Dendritic cell treated with granulocyte-macrophage colony-stimulating factor and Interleukin-4, amounts not matched to agents 40 ng/mL and 50 ng/mL, for 4 days (primary cell): ENCODE results near the gene EXOC6.

ENCODE experiments used
- H3K27ac Mint-ChIP-seq: one replicate; pipeline ENCODE4 v1.8.0; 2022; ENCODE audit warnings: mild to moderate bottlenecking, mixed read lengths
- H3K27me3 Mint-ChIP-seq: one replicate; pipeline ENCODE4 v1.8.0; 2022; ENCODE audit warnings: mild to moderate bottlenecking, mixed read lengths
- H3K36me3 Mint-ChIP-seq: one replicate; pipeline ENCODE4 v1.8.0; 2022; ENCODE audit warnings: low read depth, mixed read lengths
- H3K4me1 Mint-ChIP-seq: one replicate; pipeline ENCODE4 v1.8.0; 2022; ENCODE audit warnings: low read depth, mixed read lengths
- H3K4me3 Mint-ChIP-seq: one replicate; pipeline ENCODE4 v1.8.0; 2022; ENCODE audit warnings: mild to moderate bottlenecking, moderate library complexity, mixed read lengths
- H3K9me3 Mint-ChIP-seq: one replicate; pipeline ENCODE4 v1.8.0; 2022; ENCODE audit warnings: mixed read lengths
- intact Hi-C: fragments of 100-400 bp; cut with micrococcal nuclease; formaldehyde crosslinking; loops from one replicate; pipeline ENCODE4 v1.15.0; 2022

EXOC6 gene

GRCh38 chr10:93077860-93078337, 229.6 kb downstream of the EXOC6 start:
- peaks cover 87% of the 10 kb centered on the region for H3K27me3 Mint-ChIP-seq
- no peaks in the 10 kb centered on the region for H3K36me3 Mint-ChIP-seq
- H3K27ac Mint-ChIP-seq = no peak overlapping the region
- H3K9me3 Mint-ChIP-seq = no peaks in the 10 kb centered on the region
- no peak overlapping the region for H3K4me3 Mint-ChIP-seq
- intact Hi-C loops = no loop called here
- H3K4me1 Mint-ChIP-seq = peaks cover 28% of the 10 kb centered on the region

DNA sequence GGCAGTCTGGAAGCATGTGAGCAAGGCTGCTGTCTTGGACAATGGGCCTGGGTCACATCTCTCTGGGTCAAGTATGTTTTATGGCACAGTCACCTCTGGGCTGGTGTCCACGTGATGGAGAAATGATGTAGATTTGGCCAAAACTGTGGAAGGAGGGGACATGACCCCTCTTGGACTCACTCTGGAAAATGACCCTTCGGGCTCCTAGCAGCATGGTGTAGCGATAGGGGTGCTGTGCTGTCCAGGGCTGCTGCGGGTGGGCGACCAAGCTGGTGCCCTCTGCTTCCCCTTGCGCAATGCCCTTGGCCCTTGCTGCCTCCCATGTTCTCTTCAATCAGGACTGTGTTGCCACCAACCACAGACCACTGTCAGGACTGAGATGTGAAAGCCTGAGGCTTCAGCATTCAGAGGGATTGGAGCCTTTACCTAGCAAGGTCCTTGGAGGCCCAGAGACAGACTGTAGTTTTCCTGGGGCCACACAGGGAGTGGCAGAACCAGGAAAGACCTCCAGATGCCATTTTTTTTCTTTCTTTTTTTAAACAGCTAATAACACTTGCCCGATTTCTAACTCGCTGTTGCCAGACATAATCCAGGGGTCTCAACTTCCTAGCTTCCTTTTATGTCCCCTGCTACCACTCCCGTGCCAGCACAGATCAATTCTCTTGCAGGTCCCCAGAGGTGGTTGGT, 231.5 kb downstream of the EXOC6 start:
- H3K27me3 Mint-ChIP-seq = peaks cover 72% of the 10 kb centered on the region
- H3K36me3 Mint-ChIP-seq = no peaks in the 10 kb centered on the region
- no peak overlapping the region for H3K27ac Mint-ChIP-seq
- no peak overlapping the region for H3K4me3 Mint-ChIP-seq
- intact Hi-C loops = loop anchor here (1.0 to 10.0 kb wide), 4 partner anchors 143 to 435 kb away; no protein-coding TSS in a partner anchor
- no peaks in the 10 kb centered on the region for H3K9me3 Mint-ChIP-seq
- peaks cover 10% of the 10 kb centered on the region for H3K4me1 Mint-ChIP-seq

DNA sequence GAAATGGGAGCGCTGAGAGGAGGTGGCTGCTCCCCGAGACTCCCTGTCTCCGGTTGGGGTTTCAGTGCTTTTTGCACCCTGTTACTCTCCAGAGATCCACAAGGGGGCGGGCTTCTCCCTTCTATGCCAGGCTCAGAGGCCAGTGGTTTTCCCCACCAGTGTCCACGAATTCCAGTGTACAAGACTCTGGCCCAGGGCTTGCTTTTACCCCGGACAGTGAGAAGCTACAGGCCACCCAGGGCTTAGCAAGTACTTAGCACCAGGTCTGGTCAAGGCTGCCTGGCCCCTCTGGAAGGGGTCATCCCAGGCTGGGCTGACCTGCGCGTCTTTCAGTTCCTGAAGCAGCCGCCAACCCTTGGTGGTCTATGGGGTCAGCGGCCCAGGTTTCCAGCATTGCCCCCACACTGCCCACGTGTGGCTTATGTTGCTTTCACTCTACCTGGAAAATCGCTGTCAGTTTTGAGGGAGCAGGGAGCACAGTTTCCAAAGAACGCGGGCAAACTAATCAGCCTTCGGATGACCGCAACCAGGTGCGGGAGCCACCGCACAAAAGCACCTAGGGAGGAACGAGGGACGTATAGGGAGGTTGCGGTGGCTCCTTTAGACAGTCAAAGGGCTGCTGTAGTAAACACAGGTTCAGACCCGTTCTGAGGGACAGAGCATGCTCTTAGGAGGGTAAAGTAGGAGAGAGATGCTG, 232.2 kb downstream of the EXOC6 start:
- Mint-ChIP-seq H3K27me3 (peaks cover 66% of the 10 kb centered on the region), H3K4me1 (peaks cover 5% of the 10 kb centered on the region), H3K4me3 (no peak overlapping the region), H3K27ac (no peak overlapping the region), H3K36me3 (no peaks in the 10 kb centered on the region), H3K9me3 (no peaks in the 10 kb centered on the region)
- intact Hi-C loops = loop anchor here (1.0 to 10.0 kb wide), 4 partner anchors 142 to 434 kb away; no protein-coding TSS in a partner anchor

DNA sequence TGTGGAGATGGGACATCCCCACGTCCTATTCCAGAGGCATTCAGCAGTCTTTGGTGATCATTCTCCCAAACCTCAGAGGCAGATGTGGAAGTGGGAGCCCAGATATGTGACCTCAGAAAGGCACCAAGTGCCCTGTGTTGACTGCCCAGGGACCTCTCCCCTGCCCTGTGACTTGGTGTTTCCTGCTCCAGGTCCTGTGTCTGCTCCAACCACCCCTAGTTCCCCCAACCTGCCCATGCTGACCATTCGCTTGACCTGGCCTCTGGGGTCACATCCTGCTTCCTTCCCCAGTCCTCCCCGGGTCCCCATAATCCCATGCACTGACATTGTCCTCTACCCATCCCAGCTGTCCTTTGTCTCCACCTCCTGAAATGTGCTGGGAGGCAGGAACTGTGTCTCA, 233.0 kb downstream of the EXOC6 start:
- Mint-ChIP-seq H3K9me3 (no peaks in the 10 kb centered on the region), H3K4me1 (peaks cover 5% of the 10 kb centered on the region), H3K27me3 (peaks cover 63% of the 10 kb centered on the region), H3K27ac (no peak overlapping the region), H3K36me3 (no peaks in the 10 kb centered on the region), H3K4me3 (no peak overlapping the region)
- intact Hi-C loops = loop anchor here (2.0 to 10.0 kb wide), 2 partner anchors 141 to 433 kb away; no protein-coding TSS in a partner anchor

DNA sequence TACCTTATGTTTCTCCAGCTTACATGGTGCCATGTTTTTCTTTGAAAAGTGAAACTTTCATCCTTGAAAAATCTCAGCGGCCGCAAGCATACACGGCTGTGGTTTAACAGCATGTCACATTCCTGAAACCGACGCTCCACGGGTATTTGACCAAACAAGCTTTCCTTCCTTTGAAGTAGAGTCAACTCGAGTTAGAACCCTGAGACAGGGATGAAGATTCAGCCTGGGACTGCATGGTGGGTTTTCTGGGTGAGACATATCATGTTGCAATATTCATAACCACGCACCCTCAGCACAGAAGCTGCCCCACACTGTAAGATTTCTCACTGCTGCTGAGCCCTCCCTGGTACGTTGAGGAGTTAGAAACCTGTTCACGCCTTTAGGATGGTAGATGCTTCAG, 233.5 kb downstream of the EXOC6 start:
- H3K4me1 Mint-ChIP-seq = peaks cover 5% of the 10 kb centered on the region
- peaks cover 60% of the 10 kb centered on the region for H3K27me3 Mint-ChIP-seq
- H3K4me3 Mint-ChIP-seq = no peak overlapping the region
- no peaks in the 10 kb centered on the region for H3K36me3 Mint-ChIP-seq
- no peak overlapping the region for H3K27ac Mint-ChIP-seq
- no peaks in the 10 kb centered on the region for H3K9me3 Mint-ChIP-seq
- intact Hi-C loops = loop anchor here (2.0 to 10.0 kb wide), 2 partner anchors 141 to 433 kb away; no protein-coding TSS in a partner anchor

DNA sequence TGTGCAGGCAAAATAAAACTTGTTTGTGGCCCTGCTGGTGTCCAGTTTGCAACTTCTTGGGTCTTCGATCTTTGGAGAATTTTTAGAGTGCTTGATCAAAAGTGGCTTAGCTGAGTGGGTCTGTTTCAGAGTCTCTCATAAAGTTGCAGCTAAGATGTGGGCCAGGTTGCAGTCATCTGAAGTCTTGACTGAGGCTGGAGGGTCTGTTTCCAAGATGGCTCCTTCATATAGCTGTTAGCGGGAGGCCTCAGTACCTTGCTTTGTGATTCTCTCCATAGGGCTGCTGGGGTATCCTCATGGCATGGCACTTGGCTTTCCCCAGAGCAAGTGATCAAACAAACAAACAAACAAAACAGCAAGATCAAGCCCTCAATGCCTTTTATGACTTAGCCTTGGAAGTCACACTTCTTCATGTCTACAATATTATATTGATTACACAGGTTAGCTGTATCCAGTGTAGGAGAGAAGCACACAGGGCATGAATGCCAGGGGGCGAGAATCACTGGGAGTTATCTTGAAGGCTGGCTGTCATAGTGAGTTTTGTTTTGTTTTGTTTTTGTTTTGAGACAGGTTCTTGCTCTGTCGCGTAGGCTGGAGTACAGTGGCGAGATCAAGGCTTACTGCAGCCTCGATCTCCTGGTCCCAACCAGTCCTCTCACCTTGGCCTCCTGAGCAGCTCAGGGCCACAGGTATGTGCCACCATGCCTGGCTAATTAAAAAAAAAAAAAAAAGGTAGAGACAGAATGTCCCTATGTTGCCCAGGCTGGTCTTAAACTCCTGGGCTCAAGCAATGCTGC, 235.6 kb downstream of the EXOC6 start:
- Mint-ChIP-seq H3K9me3 (no peaks in the 10 kb centered on the region), H3K4me1 (peaks cover 5% of the 10 kb centered on the region), H3K27ac (no peak overlapping the region), H3K4me3 (no peak overlapping the region), H3K36me3 (no peaks in the 10 kb centered on the region), H3K27me3 (peaks cover 61% of the 10 kb centered on the region)
- intact Hi-C loops = loop anchor here (10.0 kb wide), 1 partner anchor 431 kb away; no protein-coding TSS in a partner anchor

GRCh38 chr10:93085272-93085859, 237.0 kb downstream of the EXOC6 start:
- Mint-ChIP-seq H3K4me3 (no peak overlapping the region), H3K4me1 (no peaks in the 10 kb centered on the region), H3K36me3 (no peaks in the 10 kb centered on the region), H3K27me3 (peaks cover 53% of the 10 kb centered on the region), H3K27ac (no peak overlapping the region), H3K9me3 (no peaks in the 10 kb centered on the region)
- intact Hi-C loops = loop anchor here (10.0 kb wide), 1 partner anchor 429 kb away; no protein-coding TSS in a partner anchor

- Mint-ChIP-seq H3K4me1 (no peaks in the 10 kb centered on the region), H3K27ac (no peak overlapping the region), H3K36me3 (no peaks in the 10 kb centered on the region), H3K4me3 (no peak overlapping the region), H3K27me3 (peaks cover 49% of the 10 kb centered on the region), H3K9me3 (no peaks in the 10 kb centered on the region)
- intact Hi-C loops = loop anchor here (10.0 kb wide), 1 partner anchor 429 kb away; no protein-coding TSS in a partner anchor
Observed at GRCh38 chr10:93086289-93086688, 238.0 kb downstream of the EXOC6 start.

- H3K4me1 Mint-ChIP-seq = no peaks in the 10 kb centered on the region
- H3K4me3 Mint-ChIP-seq = no peak overlapping the region
- H3K27ac Mint-ChIP-seq = no peak overlapping the region
- peaks cover 41% of the 10 kb centered on the region for H3K27me3 Mint-ChIP-seq
- no peaks in the 10 kb centered on the region for H3K36me3 Mint-ChIP-seq
- no peaks in the 10 kb centered on the region for H3K9me3 Mint-ChIP-seq
- intact Hi-C loops = loop anchor here (10.0 kb wide), 1 partner anchor 427 kb away; no protein-coding TSS in a partner anchor
Observed at GRCh38 chr10:93087846-93088245, 239.5 kb downstream of the EXOC6 start.

GRCh38 chr10:93088466-93088865, 240.1 kb downstream of the EXOC6 start:
- no peaks in the 10 kb centered on the region for H3K9me3 Mint-ChIP-seq
- peaks cover 42% of the 10 kb centered on the region for H3K27me3 Mint-ChIP-seq
- no peaks in the 10 kb centered on the region for H3K36me3 Mint-ChIP-seq
- intact Hi-C loops = loop anchor here (10.0 kb wide), 1 partner anchor 426 kb away; no protein-coding TSS in a partner anchor
- no peak overlapping the region for H3K4me3 Mint-ChIP-seq
- H3K4me1 Mint-ChIP-seq = no peaks in the 10 kb centered on the region
- H3K27ac Mint-ChIP-seq = no peak overlapping the region

- Mint-ChIP-seq H3K36me3 (no peaks in the 10 kb centered on the region), H3K27ac (no peak overlapping the region), H3K4me3 (no peak overlapping the region), H3K27me3 (peaks cover 58% of the 10 kb centered on the region), H3K4me1 (no peaks in the 10 kb centered on the region), H3K9me3 (no peaks in the 10 kb centered on the region)
- intact Hi-C loops = no loop called here
Observed at GRCh38 chr10:93090619-93091018, 242.3 kb downstream of the EXOC6 start.

GRCh38 chr10:93091960-93092359, 243.6 kb downstream of the EXOC6 start:
- Mint-ChIP-seq H3K36me3 (no peaks in the 10 kb centered on the region), H3K27me3 (peaks cover 50% of the 10 kb centered on the region), H3K27ac (no peak overlapping the region), H3K4me3 (no peak overlapping the region), H3K4me1 (no peaks in the 10 kb centered on the region), H3K9me3 (no peaks in the 10 kb centered on the region)
- intact Hi-C loops = no loop called here

GRCh38 chr10:93095225-93095624, 246.9 kb downstream of the EXOC6 start:
- H3K4me3 Mint-ChIP-seq = no peak overlapping the region
- H3K36me3 Mint-ChIP-seq = no peaks in the 10 kb centered on the region
- peaks cover 38% of the 10 kb centered on the region for H3K27me3 Mint-ChIP-seq
- no peak overlapping the region for H3K27ac Mint-ChIP-seq
- no peaks in the 10 kb centered on the region for H3K9me3 Mint-ChIP-seq
- H3K4me1 Mint-ChIP-seq = no peaks in the 10 kb centered on the region
- intact Hi-C loops = no loop called here
